ENCODE measurements around the gene SORBS2. TPM values are rescaled to one million over a fixed set of nuclear protein-coding genes. Genes with fewer than 3 reads are reported as not detected.

Gene SORBS2
- total RNA-seq, 1 donor from 2014 or later, result 103 TPM

GRCh38 chr4:185590982-185591381 lies 221.0 kb downstream of the SORBS2 start:
- DNase-seq (ENCODE audit: low spot score), result no peak

- DNase-seq (ENCODE audit: low spot score), result no peak
These were observed 222.7 kb downstream of the SORBS2 start for GRCh38 chr4:185589067-185589836.

GRCh38 chr4:185587427-185588161 lies 224.4 kb downstream of the SORBS2 start:
- no peak for DNase-seq (ENCODE audit: low spot score)

DNA sequence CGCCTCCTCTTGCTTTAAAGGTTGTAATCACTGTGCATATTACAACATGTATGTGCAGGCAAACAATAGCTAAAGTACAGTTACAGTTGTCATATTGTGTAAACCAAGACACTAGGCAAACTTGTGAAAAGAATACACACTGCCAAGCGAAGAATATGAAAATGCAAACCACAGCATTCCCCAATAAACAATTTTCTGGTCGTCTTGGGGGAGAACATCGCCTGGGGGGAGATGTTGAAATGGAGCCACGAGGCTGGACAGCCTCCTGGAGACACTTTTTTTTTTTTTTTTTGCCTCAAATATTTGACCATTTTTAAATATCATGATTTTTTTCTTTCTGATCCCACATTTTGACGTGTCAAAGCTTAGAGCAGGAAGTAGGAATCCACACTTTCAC lies 225.0 kb downstream of the SORBS2 start:
- no peak for DNase-seq (ENCODE audit: low spot score)

GRCh38 chr4:185585211-185585610 lies 226.8 kb downstream of the SORBS2 start:
- DNase-seq (ENCODE audit: low spot score), result no peak

DNA sequence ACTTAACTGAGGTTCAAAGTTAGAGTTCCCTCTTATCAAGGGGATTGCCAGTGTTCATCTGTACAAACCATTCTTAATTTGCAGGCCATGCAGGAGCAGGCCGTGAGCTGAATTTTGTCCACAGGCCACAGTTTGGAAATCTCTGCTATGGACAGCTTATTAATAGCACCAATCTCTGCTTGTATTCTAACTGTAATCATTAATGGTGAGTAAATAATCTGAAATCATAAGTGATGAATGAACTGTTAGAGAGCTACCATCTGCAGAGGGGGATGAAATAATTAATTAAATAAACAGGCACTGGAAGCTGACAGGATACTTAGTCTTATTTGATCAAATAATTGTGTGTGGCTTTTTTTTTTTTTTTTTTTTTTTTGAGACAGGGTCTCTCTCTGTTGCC lies 228.2 kb downstream of the SORBS2 start:
- DNase-seq (ENCODE audit: low spot score), result no peak

GRCh38 chr4:185582651-185583400 lies 229.2 kb downstream of the SORBS2 start:
- DNase-seq (ENCODE audit: low spot score), result no peak

DNA sequence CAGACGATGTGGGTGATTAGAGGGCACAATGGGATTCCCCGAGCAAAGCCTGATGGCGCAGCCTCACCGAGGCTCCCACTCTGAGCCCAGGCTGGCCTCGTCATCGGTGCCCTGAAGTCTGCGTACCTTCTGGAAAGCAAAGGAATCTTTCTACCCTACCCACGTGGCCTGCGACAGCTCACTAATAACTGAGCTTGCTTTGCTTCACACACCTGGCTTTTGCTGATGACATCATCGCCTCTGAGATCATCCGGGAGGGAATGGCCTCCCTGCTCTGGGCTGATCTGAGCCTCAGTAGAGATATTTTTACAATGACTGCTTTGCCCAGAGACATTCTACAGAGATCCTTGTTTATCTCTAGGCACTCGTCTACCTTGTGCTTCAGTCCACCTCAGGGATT lies 231.3 kb downstream of the SORBS2 start:
- DNase-seq (ENCODE audit: low spot score), result no peak

DNA sequence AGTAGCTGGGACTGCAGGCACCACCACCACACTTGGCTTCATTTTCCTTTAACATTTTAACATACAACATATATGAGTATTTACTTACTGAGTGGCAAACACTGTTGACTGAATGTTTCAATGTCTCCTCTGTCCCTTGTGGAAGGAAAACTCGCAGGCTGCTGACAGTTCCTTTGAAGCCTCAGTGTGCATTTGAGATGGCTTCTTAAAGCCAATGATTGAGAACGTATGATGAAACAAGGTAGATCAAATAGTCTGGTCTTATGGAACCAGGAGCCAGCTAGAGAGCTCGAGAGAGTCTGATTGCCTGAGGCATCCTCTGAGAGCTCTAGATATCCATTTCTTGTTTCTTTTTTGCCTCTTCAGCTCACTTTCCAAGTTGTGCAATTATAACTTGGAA lies 233.7 kb downstream of the SORBS2 start:
- DNase-seq (ENCODE audit: low spot score), result no peak

DNA sequence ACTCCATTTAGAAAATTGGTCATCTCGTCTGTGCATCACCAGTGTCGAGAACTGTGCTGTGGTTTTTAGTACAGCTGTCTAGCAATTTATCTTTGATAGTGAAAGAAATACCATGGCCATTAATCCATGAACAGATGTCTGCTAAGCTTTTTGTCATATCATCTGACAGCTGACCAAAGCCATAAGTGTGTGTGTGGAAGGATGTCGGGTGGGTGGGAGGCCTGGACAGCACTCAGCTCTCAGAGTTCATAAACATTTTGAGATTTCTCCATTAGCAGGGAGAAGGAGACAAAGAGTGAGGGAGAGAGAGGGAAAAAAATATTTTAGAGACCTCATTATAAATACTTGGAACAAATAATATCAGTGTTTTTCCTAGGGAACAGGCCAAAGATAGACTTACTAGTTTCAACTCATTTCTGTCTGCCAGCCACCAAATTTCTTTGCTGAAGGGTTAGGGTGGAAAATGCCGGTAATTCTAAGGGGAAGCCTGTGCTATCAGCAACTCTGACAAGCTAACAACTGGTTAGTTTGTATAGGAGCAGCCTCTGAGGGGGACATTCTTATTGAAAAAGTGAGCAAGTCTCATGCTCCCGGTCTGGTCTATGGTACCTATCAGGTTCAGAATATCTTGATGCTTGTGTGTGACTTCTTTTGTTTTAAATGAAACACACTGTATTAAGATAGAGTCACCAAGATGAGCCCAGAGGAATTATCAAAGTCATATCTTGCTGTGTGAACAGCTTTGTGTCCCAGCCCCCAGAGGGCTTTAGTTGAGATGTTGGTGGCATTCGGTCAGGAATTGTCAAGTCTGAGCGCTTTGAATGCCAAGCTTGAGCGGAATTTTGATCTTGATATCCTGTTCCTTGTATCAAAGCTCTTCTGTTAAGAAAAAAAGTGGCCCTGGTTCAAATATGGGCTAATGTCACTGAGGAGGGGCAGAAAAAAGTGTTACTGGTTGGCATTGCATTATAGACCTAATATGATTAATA lies 234.7 kb downstream of the SORBS2 start:
- no peak for DNase-seq (ENCODE audit: low spot score)

DNA sequence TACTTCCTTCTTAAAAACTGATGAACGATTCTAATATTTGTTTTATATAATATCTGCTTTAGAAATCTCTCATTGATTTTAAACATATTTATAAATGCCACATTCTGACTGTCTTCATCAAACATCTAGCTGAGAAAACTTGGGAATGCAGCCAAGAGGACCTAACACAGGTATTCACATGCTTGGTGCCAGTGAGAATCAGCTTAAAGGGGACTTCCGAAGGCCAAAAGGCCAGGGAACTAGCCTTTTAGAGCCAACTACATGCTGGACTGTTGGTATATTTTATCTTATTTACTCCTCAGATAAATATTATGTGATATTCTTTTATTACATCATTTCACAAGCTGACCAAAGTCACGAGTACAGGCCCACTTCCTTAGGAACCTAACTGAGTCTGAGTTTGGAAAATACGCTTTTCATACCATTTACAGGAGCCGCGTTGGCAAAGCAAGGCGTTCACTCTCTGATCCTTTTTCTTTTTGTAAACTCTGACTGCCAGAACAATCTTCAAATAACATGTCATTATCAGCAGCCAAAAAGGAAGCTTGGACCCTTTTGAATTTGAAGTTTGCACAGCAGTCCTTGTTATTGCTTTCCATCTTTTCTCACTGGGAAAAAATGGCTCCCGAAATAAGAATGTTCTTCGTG lies 235.6 kb downstream of the SORBS2 start:
- DNase-seq (ENCODE audit: low spot score), result no peak

DNA sequence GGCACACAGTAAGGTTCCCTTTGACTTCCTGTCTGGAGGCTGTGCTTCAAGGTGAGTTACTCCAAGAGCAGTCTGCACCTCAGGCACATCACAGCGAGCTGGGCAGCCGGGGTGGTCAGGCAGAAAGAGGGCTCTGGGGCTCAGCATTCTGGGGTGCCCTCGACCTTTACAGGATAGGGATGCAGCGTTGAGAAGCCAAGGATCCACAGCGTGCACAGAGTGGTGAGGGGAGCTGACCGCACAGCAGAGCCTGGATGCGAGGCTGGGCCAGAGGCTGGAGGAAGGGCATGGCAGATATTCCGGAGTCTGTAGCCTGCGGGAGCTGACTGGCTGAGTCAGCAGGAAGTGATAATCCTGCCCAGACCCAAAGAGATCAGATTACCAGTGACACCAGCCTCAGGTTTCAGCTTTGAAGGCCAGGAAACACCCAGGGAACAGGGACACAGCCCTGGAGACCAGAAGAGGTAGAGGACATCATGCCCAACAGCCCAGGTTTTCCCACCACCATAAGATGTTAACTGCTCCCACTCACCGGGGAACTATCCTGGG lies 238.3 kb downstream of the SORBS2 start:
- DNase-seq (ENCODE audit: low spot score), result no peak

DNA sequence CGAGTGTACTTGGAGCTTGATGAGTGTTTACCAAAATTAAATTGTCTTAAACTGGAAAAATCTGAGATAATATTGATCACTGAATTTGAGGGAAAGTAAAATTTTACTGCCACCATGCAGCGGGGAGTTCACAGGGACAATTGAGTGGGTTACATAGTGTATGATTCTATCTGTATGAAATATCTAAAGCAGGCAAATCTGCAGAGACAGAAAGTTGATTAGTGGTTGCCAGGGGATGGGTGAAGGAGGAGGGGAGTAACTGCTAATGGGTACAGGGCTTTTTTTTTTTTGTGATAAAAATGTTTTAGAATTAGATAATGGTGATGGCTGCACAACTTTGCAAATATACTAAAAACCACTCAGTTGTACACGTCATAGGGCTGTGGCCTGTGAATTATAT lies 241.3 kb downstream of the SORBS2 start:
- DNase-seq (ENCODE audit: low spot score), result no peak

DNA sequence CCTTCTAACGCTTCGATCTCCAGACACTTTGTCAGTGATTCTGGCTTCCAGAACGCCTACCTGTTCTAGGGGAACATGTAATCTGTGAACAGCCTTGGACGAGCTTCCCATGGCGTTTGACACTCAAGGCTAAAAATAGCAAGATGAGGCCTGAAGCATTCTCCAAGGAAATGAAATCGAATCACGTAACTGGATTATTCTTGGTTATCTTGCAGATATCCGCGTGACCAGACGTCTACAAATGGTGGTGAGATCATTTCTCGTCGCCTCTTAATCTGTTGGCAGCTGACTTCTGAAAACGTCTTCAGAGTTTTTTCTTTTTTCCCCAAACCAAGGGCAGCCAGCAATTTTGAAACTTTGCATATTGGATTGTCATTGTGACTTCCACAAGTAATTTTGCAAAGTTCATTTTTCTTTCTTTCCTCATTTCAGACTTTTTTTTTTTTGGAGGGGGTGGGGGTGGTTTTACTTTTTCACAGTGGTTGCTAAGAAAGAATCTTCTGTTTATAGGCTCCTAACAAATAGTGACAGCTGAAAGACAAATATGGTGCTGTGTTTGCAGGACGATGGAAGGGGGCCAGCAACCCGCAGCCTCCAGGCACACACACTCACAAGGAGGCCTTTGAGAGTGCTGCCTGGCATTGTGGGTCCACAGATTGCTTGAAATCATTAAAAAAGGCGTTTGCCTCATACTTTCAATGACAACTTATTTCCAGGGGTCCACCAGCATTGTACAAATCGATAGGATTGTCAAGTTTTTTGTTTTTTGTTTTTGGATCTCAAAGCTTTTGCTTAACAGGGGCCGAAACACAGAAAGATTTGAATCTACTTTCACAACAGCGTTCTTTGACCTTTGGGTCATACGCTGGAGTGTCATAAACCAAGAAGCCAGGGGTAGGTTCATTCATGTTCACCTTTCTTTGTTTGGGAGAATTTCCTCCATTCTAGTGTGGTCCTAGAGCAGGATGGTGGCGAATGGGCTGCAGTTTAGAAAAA lies 244.3 kb downstream of the SORBS2 start:
- DNase-seq (ENCODE audit: low spot score), result peak; percentile 71

GRCh38 chr4:185566972-185567371 lies 245.0 kb downstream of the SORBS2 start:
- no peak for DNase-seq (ENCODE audit: low spot score)

DNA sequence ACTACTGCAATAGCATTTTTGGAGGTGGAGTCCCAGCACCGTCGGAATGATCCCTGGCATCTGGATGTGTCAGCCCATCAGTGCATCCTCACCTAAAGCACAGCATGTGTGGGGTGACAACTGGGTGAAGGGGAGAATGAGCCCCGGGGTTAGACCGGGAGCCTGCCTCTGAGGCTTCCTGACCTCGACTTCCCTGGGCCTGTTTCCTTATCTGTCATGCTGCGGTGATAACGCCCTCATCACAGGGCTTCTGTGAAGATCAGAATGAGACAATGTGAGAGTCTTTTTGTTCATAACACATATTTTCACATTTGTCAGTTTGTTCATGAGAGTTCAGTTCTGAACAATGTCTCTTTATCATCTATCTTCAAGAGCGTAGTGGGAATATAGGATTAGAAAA lies 245.6 kb downstream of the SORBS2 start:
- no peak for DNase-seq (ENCODE audit: low spot score)

DNA sequence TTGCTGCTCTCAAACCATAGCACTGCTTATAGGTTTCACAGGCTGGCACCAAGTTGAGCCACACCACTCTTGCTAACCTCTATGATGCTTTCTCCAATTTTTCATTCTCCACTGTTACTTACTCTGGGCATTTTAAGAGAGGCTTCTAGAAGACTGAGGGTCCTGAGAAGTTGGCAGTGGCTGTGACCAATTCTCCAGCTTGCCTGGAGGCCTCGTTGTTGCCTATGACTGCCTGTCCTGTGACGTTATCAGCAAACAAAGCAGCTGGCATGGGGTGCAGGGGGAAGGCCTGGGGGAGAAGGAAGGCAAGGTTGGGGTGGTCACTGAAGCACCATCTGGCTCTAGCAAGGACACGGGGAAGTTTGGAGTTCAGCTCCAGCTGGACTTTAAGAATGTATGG lies 246.3 kb downstream of the SORBS2 start:
- no peak for DNase-seq (ENCODE audit: low spot score)

- DNase-seq (ENCODE audit: low spot score), result no peak
These were observed 247.6 kb downstream of the SORBS2 start for GRCh38 chr4:185564349-185564748.

DNA sequence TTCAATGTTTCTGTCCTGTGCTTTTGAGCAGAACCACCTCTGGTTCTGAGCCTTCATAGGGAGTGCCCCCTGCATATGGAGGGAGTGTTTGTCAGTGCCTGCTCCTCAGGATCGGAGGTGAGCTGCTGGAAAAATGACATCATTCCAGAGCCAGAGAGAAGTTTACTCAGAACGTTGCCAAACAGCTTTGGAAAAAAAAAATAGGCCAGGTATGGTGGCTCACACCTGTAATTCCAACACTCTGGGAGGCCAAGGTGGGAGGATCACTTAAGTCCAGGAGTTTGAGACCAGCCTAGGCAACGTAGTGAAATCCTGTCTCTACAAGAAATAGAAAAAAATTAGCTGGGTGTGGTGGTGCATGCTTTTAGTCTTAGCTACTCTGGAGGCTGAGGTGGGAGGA lies 249.5 kb downstream of the SORBS2 start:
- DNase-seq (ENCODE audit: low spot score), result no peak
